Measurements from ENCODE around the gene NFIA. TPM values are rescaled to one million over a fixed set of nuclear protein-coding genes. Genes with fewer than 3 reads are reported as not detected.

The NFIA gene
- total RNA-seq, 1 experiment from 2014 or later = 38.6 TPM

DNA sequence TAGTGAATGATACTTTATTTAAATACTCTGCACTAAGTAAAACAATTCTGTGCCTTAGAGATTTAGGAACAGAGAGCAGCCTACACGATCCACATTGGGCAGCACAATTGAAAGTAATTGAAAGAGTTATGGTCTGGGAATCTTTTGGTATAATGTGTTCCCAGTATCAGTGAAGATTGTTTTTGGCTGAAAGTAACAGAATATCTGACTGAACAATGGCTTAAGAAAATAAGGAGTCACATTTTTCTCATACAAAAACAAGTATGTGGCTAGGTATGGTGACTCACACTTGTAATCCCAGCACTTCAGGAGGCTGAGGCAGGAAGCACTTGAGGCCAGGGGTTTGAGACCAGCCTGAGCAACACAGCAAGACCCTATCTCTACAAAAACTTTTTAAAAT, 306.2 kb downstream of the NFIA start:
- TF ChIP-seq, protein P1, sequence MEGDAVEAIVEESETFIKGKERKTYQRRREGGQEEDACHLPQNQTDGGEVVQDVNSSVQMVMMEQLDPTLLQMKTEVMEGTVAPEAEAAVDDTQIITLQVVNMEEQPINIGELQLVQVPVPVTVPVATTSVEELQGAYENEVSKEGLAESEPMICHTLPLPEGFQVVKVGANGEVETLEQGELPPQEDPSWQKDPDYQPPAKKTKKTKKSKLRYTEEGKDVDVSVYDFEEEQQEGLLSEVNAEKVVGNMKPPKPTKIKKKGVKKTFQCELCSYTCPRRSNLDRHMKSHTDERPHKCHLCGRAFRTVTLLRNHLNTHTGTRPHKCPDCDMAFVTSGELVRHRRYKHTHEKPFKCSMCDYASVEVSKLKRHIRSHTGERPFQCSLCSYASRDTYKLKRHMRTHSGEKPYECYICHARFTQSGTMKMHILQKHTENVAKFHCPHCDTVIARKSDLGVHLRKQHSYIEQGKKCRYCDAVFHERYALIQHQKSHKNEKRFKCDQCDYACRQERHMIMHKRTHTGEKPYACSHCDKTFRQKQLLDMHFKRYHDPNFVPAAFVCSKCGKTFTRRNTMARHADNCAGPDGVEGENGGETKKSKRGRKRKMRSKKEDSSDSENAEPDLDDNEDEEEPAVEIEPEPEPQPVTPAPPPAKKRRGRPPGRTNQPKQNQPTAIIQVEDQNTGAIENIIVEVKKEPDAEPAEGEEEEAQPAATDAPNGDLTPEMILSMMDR (IDR thresholded peaks at IDR 0.05; ENCODE audit: unreplicated experiment) = no peak
- no peaks in the 10 kb centered on the region for H3K4me1 Mint-ChIP-seq (ENCODE audit: low read depth, unreplicated experiment)
- H3K27me3 Mint-ChIP-seq (ENCODE audit: unreplicated experiment) = no peaks in the 10 kb centered on the region
- no TSS peak for BruUV-seq (replicated peaks)
- no peak for DNase-seq
- no peak overlapping the region for H3K4me3 Mint-ChIP-seq (ENCODE audit: low read depth, unreplicated experiment)
- no peak overlapping the region for H3K27ac Mint-ChIP-seq (ENCODE audit: unreplicated experiment)
- no peaks in the 10 kb centered on the region for H3K36me3 Mint-ChIP-seq (ENCODE audit: insufficient read depth, unreplicated experiment)
- intact Hi-C loops (cut with micrococcal nuclease; ENCODE audit: unreplicated experiment) = no loop called here
- CTCF ChIA-PET = no interaction called here
- no peaks in the 10 kb centered on the region for H3K9me3 Mint-ChIP-seq (ENCODE audit: low read depth, unreplicated experiment)

DNA sequence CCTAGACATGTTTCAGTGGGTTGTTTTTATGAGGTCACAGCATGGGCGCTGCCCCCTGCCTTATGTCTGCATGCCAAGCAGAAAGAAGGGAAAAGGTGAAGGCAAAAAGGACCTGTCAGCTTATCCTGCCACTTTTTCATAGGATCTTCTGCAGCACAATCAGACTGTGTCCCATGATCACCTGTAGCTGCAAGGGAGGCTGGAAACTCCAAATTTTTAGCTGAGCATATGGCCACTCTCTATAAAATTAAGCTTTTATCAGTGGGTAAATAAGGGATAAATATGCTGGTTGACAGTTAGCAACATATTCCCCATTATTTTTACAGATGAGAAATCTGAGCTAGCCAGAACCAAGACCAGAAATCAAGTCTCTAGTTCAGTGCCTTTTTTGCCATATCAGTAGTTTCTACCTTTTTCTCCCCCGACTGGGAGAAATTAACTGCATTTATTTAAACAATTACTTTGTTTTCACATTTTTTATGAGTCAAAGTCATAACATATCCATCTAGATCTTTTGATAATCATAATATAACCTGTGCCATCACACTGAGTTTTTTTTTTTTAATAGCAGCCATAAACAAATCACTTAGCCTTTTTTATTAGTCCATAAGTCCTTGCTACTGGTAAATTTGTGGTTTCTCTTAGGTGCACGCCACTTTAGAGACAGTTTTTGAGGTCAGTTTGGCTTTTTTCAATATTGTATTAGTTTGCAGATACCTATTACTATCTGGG, 307.0 kb downstream of the NFIA start:
- TF ChIP-seq, protein P1 (IDR thresholded peaks at IDR 0.05; ENCODE audit: unreplicated experiment) = no peak
- H3K27ac Mint-ChIP-seq (ENCODE audit: unreplicated experiment) = no peak overlapping the region
- H3K9me3 Mint-ChIP-seq (ENCODE audit: low read depth, unreplicated experiment) = no peaks in the 10 kb centered on the region
- DNase-seq = no peak
- CTCF ChIA-PET = no interaction called here
- no peaks in the 10 kb centered on the region for H3K4me1 Mint-ChIP-seq (ENCODE audit: low read depth, unreplicated experiment)
- BruUV-seq (replicated peaks) = no TSS peak
- H3K27me3 Mint-ChIP-seq (ENCODE audit: unreplicated experiment) = no peaks in the 10 kb centered on the region
- H3K36me3 Mint-ChIP-seq (ENCODE audit: insufficient read depth, unreplicated experiment) = no peaks in the 10 kb centered on the region
- intact Hi-C loops (cut with micrococcal nuclease; ENCODE audit: unreplicated experiment) = no loop called here
- no peak overlapping the region for H3K4me3 Mint-ChIP-seq (ENCODE audit: low read depth, unreplicated experiment)

DNA sequence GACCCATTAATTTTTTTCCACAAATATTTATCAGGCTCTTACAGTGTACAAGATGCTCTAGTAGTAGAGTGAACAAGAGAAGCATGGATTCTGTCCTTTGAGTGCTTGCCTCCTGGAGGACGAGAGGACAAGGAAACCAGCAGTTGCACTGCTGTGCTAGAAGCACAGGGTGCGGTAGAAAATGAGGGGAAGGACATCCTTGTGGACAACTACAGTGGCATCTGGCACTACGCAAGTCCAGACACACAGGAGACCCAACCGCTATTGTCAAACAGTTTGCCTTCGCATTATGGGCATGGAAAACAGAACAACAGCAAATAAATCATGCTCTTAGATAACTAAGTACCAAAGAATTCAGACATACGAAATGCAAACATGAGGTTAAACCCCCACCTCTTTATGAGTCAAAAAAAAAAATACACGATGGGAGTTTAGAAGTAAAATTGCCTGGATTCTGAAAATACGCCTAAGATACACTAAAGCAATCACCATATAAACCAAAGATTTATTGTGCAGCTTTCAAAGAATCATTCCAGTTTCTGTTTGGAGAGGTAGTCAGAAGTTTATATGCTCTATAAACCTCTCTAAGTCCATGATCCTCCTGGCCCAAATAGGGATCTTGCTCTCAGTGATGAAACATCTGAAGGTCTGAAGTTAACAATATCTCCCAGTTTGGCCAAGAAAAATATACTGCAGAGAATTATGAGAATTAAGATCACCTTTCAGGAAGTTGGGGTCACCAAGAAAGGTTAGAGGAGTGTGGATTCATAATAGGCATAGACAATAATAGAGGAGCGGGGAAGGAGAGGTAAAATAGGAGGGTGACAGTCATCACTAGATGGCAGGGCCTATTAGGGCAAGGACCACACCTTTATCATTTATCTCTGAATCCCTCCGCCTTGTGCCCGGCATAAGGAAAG, 307.8 kb downstream of the NFIA start:
- no TSS peak for BruUV-seq (replicated peaks)
- no peaks in the 10 kb centered on the region for H3K9me3 Mint-ChIP-seq (ENCODE audit: low read depth, unreplicated experiment)
- TF ChIP-seq, protein P1 (IDR thresholded peaks at IDR 0.05; ENCODE audit: unreplicated experiment) = no peak
- intact Hi-C loops (cut with micrococcal nuclease; ENCODE audit: unreplicated experiment) = no loop called here
- no peak overlapping the region for H3K4me3 Mint-ChIP-seq (ENCODE audit: low read depth, unreplicated experiment)
- no peaks in the 10 kb centered on the region for H3K4me1 Mint-ChIP-seq (ENCODE audit: low read depth, unreplicated experiment)
- no peaks in the 10 kb centered on the region for H3K36me3 Mint-ChIP-seq (ENCODE audit: insufficient read depth, unreplicated experiment)
- CTCF ChIA-PET = interaction anchor here (0.7 kb wide), 2 partner anchors 36 to 584 kb away, joined by 3 to 8 read pairs; no protein-coding TSS in a partner anchor
- no peaks in the 10 kb centered on the region for H3K27me3 Mint-ChIP-seq (ENCODE audit: unreplicated experiment)
- H3K27ac Mint-ChIP-seq (ENCODE audit: unreplicated experiment) = no peak overlapping the region
- no peak for DNase-seq

DNA sequence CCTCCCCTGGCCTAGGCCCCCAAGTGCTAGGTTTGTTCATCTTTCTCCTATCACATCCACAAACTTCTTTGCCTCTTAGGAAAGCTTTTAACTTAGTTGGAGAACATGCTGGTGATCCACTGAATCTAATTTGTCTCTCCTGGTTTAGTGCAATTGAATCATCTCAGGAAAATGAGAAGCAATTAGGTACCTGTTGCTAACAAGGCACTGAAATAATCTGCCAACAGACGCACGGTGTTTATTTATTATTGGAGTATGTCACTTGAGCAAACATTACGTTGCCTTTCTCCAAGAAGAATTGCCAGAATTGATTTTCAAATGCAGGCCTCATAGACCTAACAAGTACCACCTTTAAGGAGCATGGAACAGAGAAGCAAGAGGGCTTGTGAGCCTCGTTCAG, 309.4 kb downstream of the NFIA start:
- no peaks in the 10 kb centered on the region for H3K36me3 Mint-ChIP-seq (ENCODE audit: insufficient read depth, unreplicated experiment)

More for the DNA sequence above, 309.4 kb downstream of the NFIA start:
- intact Hi-C loops (cut with micrococcal nuclease; ENCODE audit: unreplicated experiment) = no loop called here
- CTCF ChIA-PET = interaction anchor here (0.7 kb wide), 1 partner anchor 174 kb away, joined by 6 read pairs; no protein-coding TSS in a partner anchor
- H3K4me1 Mint-ChIP-seq (ENCODE audit: low read depth, unreplicated experiment) = no peaks in the 10 kb centered on the region
- no peak overlapping the region for H3K4me3 Mint-ChIP-seq (ENCODE audit: low read depth, unreplicated experiment)
- H3K27ac Mint-ChIP-seq (ENCODE audit: unreplicated experiment) = no peak overlapping the region
- TF ChIP-seq, protein P1 (IDR thresholded peaks at IDR 0.05; ENCODE audit: unreplicated experiment) = no peak
- H3K9me3 Mint-ChIP-seq (ENCODE audit: low read depth, unreplicated experiment) = no peaks in the 10 kb centered on the region
- no TSS peak for BruUV-seq (replicated peaks)
- DNase-seq = no peak
- no peaks in the 10 kb centered on the region for H3K27me3 Mint-ChIP-seq (ENCODE audit: unreplicated experiment)

Data from Calu3 (cell line).